Stomach smooth muscle (tissue), 2 donors: Measurements from ENCODE around the gene KRT33A.
"Not testable (repeated sequence)": the region's sequence is repeated elsewhere in the genome, so short reads cannot be mapped to it uniquely, and the experiment has no call there.

Experiments used
- H3K27ac ChIP-seq: one replicate; pipeline ENCODE4 v1.7.0; 2013; ENCODE audit warnings: mild to moderate bottlenecking, low read length, inconsistent platforms
- H3K27me3 ChIP-seq, 2 donors: one replicate each; pipeline ENCODE4 v1.7.0; 2013; ENCODE audit warnings: low read length in 2 of 2; ENCODE audit not compliant: insufficient read depth in 2 of 2, control insufficient read depth in 1 of 2
- H3K36me3 ChIP-seq, 2 donors: one replicate each; pipeline ENCODE4 v1.7.0; 2013; ENCODE audit warnings: low read length in 2 of 2; ENCODE audit not compliant: control insufficient read depth in 2 of 2, insufficient read depth in 2 of 2
- H3K4me1 ChIP-seq: one replicate; pipeline ENCODE4 v1.7.0; 2013; ENCODE audit warnings: low read length; ENCODE audit not compliant: control insufficient read depth, insufficient read depth
- H3K4me3 ChIP-seq, 2 donors: one replicate each; pipeline ENCODE4 v1.7.0; 2013; ENCODE audit warnings: low read length in 2 of 2
- H3K9ac ChIP-seq, 2 donors: one replicate each; pipeline ENCODE4 v1.7.0; 2013; ENCODE audit warnings: low read length in 2 of 2, mild to moderate bottlenecking in 1 of 2
- H3K9me3 ChIP-seq, 2 donors: one replicate each; pipeline ENCODE4 v1.7.0; 2013; ENCODE audit warnings: low read length in 2 of 2; ENCODE audit not compliant: control insufficient read depth in 2 of 2
- donor health status: healthy.
- donor health status: Pancreatic carcinoma.

The KRT33A gene

DNA sequence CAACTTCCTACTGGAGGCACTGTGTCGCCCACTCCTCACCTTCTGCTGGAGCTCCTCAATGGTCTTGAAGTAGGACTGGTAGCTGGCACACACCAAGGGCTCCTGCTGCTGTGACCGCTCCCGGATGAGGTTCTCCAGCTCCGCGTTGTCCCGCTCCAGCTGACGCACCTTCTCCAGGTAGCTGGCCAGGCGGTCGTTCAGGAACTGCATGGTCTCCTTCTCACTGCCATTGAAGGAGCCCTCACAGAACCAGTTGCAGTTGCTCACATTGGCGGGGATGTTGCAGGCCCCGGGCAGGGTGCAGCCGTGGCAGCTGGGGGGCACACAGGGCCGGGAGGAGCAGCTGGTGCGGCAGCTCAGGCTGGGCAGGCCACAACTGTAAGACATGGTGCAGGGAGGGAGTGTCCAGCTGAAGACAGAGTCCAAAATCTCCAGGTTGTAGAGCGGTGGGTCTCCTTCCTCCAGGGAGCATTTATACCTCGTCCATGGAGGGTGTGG lies at the start of gene KRT33A:
Gene KRT33A, minus strand, starts transcription at position 448 of the 498 bp plus-strand sequence. Its CDS starts 61 bp downstream, at position 387.
- H3K9me3 ChIP-seq, H3K27me3 ChIP-seq, H3K27ac ChIP-seq, H3K9ac ChIP-seq, H3K36me3 ChIP-seq, H3K4me1 ChIP-seq, H3K4me3 ChIP-seq: not testable (repeated sequence)

DNA sequence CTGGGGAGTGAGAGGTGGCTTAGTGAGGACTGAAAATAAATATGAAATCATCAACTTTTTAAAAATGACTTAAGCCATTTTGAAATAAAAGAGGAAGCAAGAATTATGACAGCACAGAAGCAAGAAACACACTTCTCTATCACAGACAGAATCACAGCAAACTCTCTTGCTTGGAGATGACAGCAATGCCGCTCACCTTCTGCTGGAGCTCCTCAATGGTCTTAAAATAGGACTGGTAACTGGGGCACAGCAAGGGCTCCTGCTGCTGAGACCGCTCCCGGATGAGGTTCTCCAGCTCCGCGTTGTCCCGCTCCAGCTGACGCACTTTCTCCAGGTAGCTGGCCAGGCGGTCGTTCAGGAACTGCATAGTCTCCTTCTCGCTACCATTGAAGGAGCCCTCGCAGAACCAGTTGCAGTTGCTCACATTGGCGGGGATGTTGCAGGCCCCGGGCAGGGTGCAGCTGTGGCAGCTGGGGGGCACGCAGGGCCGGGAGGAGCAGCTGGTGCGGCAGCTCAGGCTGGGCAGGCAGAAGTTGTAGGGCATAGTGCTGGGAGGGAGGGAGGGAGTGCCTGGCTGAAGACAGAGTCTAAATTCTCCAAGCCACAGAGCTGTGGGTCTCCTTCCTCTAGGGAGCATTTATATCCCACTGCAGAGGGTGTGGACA lies 46.5 kb upstream of the KRT33A start, which contains the start of gene KRT31:
Gene KRT31, minus strand, starts transcription at position 613 of the 665 bp plus-strand sequence. Its CDS starts 69 bp downstream, at position 544.
- Histone ChIP-seq H3K4me1 (no peaks in the 10 kb centered on the region), H3K9ac (no peak within 1 kb of the TSS), H3K4me3 (no peak within 1 kb of the TSS), H3K36me3 (no peaks in the 10 kb centered on the region), H3K27ac (no peak within 1 kb of the TSS), H3K27me3 (no peaks in the 10 kb centered on the region), H3K9me3 (no peaks in the 10 kb centered on the region)

DNA sequence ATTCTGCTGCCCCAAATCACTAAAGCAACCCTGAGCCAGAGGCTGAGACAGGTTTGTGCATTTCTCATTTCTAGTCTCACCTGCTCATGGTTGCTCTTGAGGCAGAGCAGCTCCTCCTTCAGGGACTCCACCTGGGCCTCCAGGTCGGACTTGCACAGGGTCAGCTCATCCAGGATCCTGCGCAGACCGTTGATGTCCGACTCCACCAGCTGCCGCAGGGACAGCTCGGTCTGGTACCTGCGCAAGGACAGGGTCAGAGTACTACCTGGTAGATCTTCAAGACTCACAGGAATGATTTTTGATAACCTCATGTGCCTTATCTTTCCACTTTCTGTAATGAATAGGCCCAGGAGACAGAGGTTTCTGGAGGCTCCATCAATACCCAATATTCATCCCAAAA lies 45.7 kb upstream of the KRT33A start:
- Histone ChIP-seq H3K27ac (no peak overlapping the region), H3K9me3 (no peaks in the 10 kb centered on the region), H3K27me3 (no peaks in the 10 kb centered on the region), H3K4me1 (no peaks in the 10 kb centered on the region), H3K9ac (no peak overlapping the region), H3K36me3 (no peaks in the 10 kb centered on the region), H3K4me3 (no peak overlapping the region)

DNA sequence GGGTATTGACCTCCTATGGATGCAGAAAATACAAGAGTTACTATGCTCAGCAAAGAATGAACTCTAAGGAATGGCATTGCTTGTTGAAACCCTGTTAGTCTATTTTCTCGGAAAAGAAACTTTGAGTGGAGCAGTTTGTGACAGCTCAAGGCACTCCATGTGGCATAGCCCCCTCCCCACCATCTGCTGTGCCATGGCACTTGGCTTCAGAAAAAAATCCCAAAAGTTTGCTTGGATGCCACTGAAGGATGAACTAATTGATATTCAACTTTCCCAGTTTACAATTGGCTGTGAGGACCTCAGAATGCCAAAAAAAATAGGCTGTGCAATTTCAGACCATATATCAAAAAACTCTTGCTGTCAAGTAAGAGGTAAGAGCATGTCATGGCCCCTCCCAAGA lies 45.0 kb upstream of the KRT33A start:
- Histone ChIP-seq H3K9me3 (no peaks in the 10 kb centered on the region), H3K4me1 (no peaks in the 10 kb centered on the region), H3K9ac (no peak overlapping the region), H3K36me3 (no peaks in the 10 kb centered on the region), H3K27me3 (no peaks in the 10 kb centered on the region), H3K27ac (no peak overlapping the region), H3K4me3 (no peak overlapping the region)

DNA sequence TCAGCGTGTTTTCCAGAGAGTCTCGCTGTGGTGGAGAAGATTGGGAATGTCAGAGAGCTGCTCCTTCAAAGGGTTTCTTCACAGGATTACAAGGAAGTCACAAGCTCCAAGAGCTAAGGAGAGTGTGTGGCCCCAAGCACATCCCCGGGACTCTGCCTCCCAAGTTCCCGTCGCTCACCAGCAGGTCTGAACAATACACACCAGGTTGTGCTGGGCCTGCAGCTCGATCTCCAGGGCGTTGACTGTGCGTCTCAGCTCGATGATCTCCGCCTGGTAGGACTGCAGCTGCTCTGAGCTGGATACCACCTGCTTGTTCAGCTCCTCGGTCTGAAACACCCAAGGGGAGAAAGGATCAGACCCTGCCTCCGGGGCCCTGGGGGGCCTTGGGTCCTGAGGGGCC lies 44.4 kb upstream of the KRT33A start:
- not testable (repeated sequence) for H3K27ac ChIP-seq, H3K36me3 ChIP-seq, H3K9me3 ChIP-seq, H3K9ac ChIP-seq, H3K4me3 ChIP-seq, H3K27me3 ChIP-seq, H3K4me1 ChIP-seq

DNA sequence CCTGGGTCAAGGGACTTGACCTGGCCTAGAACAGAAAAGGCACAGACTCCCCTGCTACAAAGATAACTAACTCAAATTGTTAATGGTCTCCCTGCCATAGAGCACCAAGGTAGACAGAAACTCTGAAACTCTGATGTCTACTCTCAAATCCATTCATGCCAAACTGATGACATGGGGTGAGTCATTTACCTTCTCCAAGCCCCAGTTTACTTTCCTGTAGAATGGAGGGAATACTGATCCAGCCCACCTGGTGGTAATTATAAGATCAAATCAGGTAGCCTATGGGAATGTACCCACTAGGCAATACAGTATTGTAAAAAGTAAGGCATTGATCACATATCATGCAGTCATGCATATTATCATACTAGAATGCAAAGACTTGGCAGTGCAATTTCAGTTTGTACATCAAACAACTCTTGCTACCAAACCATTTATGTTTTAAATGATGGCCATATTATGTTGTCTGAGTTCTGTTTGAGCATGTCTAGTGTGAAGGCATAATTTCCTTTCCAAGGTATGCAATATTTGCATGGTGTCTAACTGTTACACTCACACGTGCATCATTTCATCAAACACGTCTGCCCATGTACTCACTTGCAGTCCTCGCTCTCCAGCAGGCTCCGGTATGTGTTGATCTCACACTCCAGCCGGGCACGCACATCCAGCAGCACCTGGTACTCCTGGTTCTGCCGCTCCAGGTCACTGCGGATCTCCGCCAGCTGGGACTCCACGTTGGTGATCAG lies 43.8 kb upstream of the KRT33A start:
- H3K36me3 ChIP-seq: no peaks in the 10 kb centered on the region
- no peak overlapping the region for H3K27ac ChIP-seq
- peaks cover 0 to 2% of the 10 kb centered on the region in 2 donors for H3K27me3 ChIP-seq
- no peak overlapping the region for H3K9ac ChIP-seq
- H3K9me3 ChIP-seq: no peaks in the 10 kb centered on the region
- no peaks in the 10 kb centered on the region for H3K4me1 ChIP-seq
- no peak overlapping the region for H3K4me3 ChIP-seq

DNA sequence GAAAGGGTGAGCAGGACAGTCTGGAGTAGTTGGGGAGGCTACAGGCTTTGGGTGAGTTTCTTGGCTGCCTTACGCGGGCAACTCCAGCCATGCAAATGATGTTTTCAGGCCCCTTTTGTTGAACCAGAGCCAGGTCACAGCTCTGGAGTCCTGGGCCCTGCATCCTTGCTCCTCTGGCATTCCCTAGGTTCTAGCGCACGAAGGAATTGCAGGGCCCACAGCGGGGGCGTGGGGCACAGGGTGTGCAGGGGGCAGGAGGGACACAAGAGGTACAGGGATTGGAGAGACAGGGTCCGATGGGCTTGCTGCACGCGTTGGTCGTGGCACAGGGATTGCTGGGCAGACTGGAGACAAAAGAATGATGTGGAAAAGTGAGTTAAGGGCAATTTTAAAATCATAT lies 43.2 kb upstream of the KRT33A start:
- Histone ChIP-seq H3K36me3 (no peaks in the 10 kb centered on the region), H3K27ac (no peak overlapping the region), H3K4me1 (no peaks in the 10 kb centered on the region), H3K9ac (no peak overlapping the region), H3K4me3 (no peak overlapping the region), H3K9me3 (no peaks in the 10 kb centered on the region), H3K27me3 (peaks cover 0 to 2% of the 10 kb centered on the region in 2 donors)

DNA sequence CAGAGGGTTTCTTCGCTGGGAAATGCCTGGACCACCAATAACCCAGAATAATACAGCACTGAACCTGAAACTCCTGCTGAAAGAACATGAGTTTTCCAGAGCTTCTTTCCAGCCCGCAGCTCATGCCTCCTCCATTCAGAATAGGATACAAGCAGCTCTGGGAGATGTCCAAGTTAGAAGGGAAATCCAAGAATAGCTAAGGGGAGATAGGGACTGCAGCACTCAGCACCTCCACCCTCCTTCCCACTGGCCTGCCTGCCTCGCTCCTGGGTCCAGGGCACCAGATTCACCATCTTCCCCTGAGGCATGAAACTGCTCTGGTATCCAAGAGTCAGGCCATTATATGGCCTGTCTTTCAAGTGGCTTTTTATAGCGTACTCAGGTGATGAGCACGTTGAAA lies 42.7 kb upstream of the KRT33A start:
- Histone ChIP-seq H3K36me3 (no peaks in the 10 kb centered on the region), H3K9me3 (no peaks in the 10 kb centered on the region), H3K27ac (no peak overlapping the region), H3K27me3 (peaks cover 0 to 2% of the 10 kb centered on the region in 2 donors), H3K9ac (no peak overlapping the region), H3K4me3 (no peak overlapping the region), H3K4me1 (no peaks in the 10 kb centered on the region)

DNA sequence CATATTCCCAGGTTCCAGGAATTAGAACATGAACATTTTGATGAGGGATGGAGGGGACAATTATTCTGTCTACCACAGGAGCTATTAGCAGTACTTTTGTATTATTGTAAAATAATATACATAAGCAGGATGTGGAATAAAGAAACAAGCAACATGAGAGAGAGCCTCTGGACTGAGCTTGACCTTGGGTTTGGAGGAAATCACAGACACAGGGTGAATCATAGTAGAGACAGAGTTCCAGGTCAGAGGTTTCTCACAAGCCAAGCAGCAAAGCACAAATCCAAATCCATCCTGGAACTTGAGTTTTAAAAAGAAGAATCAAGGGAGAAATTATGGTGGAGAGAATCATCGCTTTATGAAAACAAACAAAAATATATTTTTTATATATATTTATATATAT lies 41.6 kb upstream of the KRT33A start:
- Histone ChIP-seq H3K27me3 (peaks cover 0 to 2% of the 10 kb centered on the region in 2 donors), H3K4me3 (no peak overlapping the region)

DNA sequence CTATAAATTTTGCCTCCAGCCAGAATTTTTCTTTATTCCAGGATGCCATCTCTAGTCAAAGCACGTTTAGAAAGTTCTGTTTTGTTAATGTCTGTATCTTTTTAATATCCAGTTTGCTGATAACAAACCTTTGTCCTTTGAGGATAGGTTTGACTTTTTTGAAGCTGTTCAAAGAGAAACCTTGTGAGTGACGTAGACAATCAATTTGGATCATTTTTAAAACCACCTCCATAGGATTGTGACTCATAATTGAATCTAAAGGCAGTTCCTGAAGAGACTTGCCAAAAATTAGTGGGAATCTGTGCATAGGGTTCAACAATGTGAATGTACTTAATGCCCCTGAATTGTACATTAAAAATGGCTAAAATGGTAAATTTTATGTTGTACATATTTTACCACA lies 40.9 kb upstream of the KRT33A start:
- H3K27me3 ChIP-seq: peaks cover 0 to 2% of the 10 kb centered on the region in 2 donors
- no peaks in the 10 kb centered on the region for H3K4me1 ChIP-seq
- no peaks in the 10 kb centered on the region for H3K36me3 ChIP-seq
- H3K9ac ChIP-seq: no peak overlapping the region
- H3K4me3 ChIP-seq: no peak overlapping the region
- H3K9me3 ChIP-seq: peaks cover 0 to 2% of the 10 kb centered on the region in 2 donors
- no peak overlapping the region for H3K27ac ChIP-seq

More for the DNA sequence above, 41.6 kb upstream of the KRT33A start:
- no peaks in the 10 kb centered on the region for H3K4me1 ChIP-seq
- H3K36me3 ChIP-seq: no peaks in the 10 kb centered on the region
- peaks cover 0 to 2% of the 10 kb centered on the region in 2 donors for H3K9me3 ChIP-seq
- H3K27ac ChIP-seq: no peak overlapping the region
- H3K9ac ChIP-seq: no peak overlapping the region
